Activated B cell treated with CpG ODN at 0.5 μM for 24 hours (primary cell): ENCODE results near the gene WDFY4. TPM values are rescaled to one million over a fixed set of nuclear protein-coding genes. Genes with fewer than 3 reads are reported as not detected.

Experiments used
- ATAC-seq: fragments of 200-7000 bp; cut with Tn5 transposase; one replicate; pipeline ENCODE4 v1.10.0; 2021; ENCODE audit warnings: low read depth, mild to moderate bottlenecking, moderate library complexity
- CTCF ChIA-PET: fragments of 350-600 bp; sonication (Branson Sonifier 250); formaldehyde crosslinking; loops from one replicate; lab custom pipeline; 2021; ENCODE audit warnings: antibody characterized with exemption; lab: Charles Lee
- POLR2A ChIA-PET: fragments of 350-600 bp; sonication (Branson Sonifier 250); formaldehyde crosslinking; loops from one replicate; lab custom pipeline; 2021; ENCODE audit warnings: antibody characterized with exemption; lab: Charles Lee
- DNase-seq: peaks from one replicate; pipeline ENCODE4 v3.0.0; 2022
- H3K27ac Mint-ChIP-seq: one replicate; pipeline ENCODE4 v1.8.0; 2020; ENCODE audit warnings: mixed read lengths
- H3K27me3 Mint-ChIP-seq: one replicate; pipeline ENCODE4 v1.8.0; 2021; ENCODE audit warnings: mixed read lengths
- H3K36me3 Mint-ChIP-seq: one replicate; pipeline ENCODE4 v1.8.0; 2021; ENCODE audit warnings: low read depth, mixed read lengths
- H3K4me1 Mint-ChIP-seq: one replicate; pipeline ENCODE4 v1.8.0; 2021; ENCODE audit warnings: mixed read lengths
- H3K4me3 Mint-ChIP-seq: one replicate; pipeline ENCODE4 v1.8.0; 2020; ENCODE audit warnings: mild to moderate bottlenecking, mixed read lengths
- H3K9me3 Mint-ChIP-seq: one replicate; pipeline ENCODE4 v1.8.0; 2020; ENCODE audit warnings: mixed read lengths
- intact Hi-C: fragments of 100-400 bp; cut with micrococcal nuclease; formaldehyde crosslinking; loops from one replicate; pipeline ENCODE4 v1.15.1; 2024
- total RNA-seq: library from RNA; stranded (reverse); gene quantifications from 2 replicates; pipeline ENCODE4 v1.2.3, GENCODE V29; 2022
- TF ChIP-seq, protein P1 (sequence below): fragments of 200-600 bp; IDR thresholded peaks from one replicate; pipeline ENCODE4 v1.8.0; 2022; ENCODE audit warnings: antibody characterized with exemption, mild to moderate bottlenecking

The WDFY4 gene
- total RNA-seq, 1 donor from 2014 or later: 488 TPM

DNA sequence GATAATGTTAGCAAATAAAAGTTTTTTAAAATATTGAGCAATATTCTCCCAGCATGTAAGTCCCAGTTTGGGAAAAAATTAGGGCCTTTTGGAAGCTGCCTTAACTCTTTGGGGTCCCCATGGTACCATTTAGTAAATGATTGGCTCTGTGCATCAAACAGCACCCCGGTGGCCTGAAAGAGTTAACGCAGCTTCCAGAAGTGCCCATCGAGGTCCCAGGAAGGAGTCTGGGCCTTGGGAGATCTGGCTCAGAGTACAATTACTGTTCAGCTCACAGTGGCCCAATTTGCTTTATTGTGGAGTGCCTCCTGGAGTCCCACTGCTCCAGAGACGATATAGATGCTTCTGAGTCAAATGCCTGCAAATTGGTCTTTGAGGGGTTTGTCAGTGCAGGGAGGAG is 31.7 kb downstream of the WDFY4 start:
- H3K27me3 Mint-ChIP-seq: no peaks in the 10 kb centered on the region
- ATAC-seq (no peak), DNase-seq (no peak)
- peak overlapping the region; percentile 47 for H3K27ac Mint-ChIP-seq
- peaks cover 4% of the 10 kb centered on the region for H3K9me3 Mint-ChIP-seq
- intact Hi-C loops: no loop called here
- ChIA-PET POLR2A (no interaction called here), CTCF (interaction anchor here (0.8 to 3.1 kb wide), 4 partner anchors 10 to 59 kb away, joined by 3 to 26 read pairs (median 4); no protein-coding TSS in a partner anchor)
- TF ChIP-seq, protein P1, sequence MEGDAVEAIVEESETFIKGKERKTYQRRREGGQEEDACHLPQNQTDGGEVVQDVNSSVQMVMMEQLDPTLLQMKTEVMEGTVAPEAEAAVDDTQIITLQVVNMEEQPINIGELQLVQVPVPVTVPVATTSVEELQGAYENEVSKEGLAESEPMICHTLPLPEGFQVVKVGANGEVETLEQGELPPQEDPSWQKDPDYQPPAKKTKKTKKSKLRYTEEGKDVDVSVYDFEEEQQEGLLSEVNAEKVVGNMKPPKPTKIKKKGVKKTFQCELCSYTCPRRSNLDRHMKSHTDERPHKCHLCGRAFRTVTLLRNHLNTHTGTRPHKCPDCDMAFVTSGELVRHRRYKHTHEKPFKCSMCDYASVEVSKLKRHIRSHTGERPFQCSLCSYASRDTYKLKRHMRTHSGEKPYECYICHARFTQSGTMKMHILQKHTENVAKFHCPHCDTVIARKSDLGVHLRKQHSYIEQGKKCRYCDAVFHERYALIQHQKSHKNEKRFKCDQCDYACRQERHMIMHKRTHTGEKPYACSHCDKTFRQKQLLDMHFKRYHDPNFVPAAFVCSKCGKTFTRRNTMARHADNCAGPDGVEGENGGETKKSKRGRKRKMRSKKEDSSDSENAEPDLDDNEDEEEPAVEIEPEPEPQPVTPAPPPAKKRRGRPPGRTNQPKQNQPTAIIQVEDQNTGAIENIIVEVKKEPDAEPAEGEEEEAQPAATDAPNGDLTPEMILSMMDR: no peak
- peaks cover 59% of the 10 kb centered on the region for H3K4me1 Mint-ChIP-seq
- H3K36me3 Mint-ChIP-seq: peaks cover 75% of the 10 kb centered on the region
- peak overlapping the region; percentile 29 for H3K4me3 Mint-ChIP-seq

DNA sequence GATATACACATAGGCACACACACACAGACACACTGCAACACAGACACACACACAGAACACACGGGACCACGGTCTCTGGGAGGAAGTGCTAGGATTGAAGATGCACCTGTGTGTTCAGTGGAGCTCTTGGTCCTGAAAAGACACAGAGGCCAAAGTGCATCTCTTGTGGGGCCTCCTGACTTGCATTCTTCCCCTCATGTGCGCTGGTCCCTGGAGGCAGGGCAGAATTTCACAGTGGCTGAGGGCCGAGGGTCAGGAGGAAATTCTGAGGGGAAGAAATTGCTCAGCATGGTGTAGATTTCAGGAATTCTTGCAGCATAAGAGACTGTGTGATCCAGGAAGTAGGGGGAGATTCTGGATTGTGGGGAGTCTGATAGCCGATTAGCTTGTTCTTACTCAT is 35.9 kb downstream of the WDFY4 start:
- POLR2A ChIA-PET: no interaction called here
- H3K9me3 Mint-ChIP-seq: no peaks in the 10 kb centered on the region
- TF ChIP-seq, protein P1: no peak
- peaks cover 36% of the 10 kb centered on the region for H3K36me3 Mint-ChIP-seq
- CTCF ChIA-PET: interaction anchor here (1.8 to 2.2 kb wide), 2 partner anchors 62 to 64 kb away, joined by 7 to 8 read pairs; no protein-coding TSS in a partner anchor
- no peak overlapping the region for H3K4me3 Mint-ChIP-seq
- intact Hi-C loops: no loop called here
- H3K4me1 Mint-ChIP-seq: peaks cover 30% of the 10 kb centered on the region
- no peaks in the 10 kb centered on the region for H3K27me3 Mint-ChIP-seq
- H3K27ac Mint-ChIP-seq: no peak overlapping the region
- DNase-seq (no peak), ATAC-seq (no peak)

DNA sequence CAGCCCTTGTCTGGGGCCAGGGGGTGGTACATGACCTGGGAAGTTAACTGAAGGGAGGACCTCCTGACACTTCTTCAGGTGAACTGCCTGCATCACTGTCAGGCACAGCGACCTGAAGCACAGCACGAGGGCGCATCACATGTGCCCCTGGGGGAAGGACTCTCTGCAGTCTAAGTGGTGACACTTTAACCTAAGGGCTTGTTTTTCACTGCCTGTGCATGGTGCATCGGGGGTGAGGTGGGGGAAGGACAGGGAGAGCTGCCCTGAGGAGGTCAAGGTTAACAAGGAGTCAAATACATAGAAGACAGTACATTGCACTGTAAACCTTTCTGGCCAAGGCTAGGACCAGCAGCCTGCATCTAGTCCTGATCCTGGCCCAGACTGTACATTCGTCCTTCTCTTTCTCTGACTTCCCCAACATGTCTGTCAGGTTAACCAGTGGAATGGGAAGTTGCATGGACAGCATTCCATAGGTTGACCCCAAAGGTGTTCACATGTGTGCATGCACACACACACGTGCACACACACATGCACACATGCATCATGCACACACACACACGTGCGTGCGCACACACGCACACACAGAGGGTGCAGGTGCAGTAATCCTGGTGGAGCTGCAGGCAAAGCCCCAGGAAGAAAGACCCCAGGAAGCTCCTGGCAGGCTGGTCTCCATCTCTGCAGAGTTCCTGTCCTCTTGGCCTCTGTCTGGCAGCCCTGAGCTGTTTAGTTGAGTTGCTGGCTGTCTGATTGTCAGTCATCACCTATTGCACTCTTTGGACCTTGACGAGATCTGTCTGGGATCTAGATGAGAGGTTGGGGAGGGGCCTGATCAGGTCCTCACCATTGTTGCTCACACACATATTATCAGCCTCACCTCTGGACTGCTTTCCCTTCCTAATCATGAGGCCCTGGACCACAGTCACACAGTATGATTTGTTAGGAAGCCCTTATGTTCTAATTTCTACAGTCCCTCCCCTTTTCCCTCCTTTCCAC is 37.8 kb downstream of the WDFY4 start:
- TF ChIP-seq, protein P1: no peak
- H3K4me1 Mint-ChIP-seq: peaks cover 12% of the 10 kb centered on the region
- H3K36me3 Mint-ChIP-seq: peaks cover 20% of the 10 kb centered on the region
- CTCF ChIA-PET: no interaction called here
- H3K4me3 Mint-ChIP-seq: no peak overlapping the region
- intact Hi-C loops: no loop called here
- no peak for DNase-seq
- no peaks in the 10 kb centered on the region for H3K27me3 Mint-ChIP-seq
- H3K9me3 Mint-ChIP-seq: no peaks in the 10 kb centered on the region
- POLR2A ChIA-PET: no interaction called here
- H3K27ac Mint-ChIP-seq: no peak overlapping the region
- no peak for ATAC-seq

DNA sequence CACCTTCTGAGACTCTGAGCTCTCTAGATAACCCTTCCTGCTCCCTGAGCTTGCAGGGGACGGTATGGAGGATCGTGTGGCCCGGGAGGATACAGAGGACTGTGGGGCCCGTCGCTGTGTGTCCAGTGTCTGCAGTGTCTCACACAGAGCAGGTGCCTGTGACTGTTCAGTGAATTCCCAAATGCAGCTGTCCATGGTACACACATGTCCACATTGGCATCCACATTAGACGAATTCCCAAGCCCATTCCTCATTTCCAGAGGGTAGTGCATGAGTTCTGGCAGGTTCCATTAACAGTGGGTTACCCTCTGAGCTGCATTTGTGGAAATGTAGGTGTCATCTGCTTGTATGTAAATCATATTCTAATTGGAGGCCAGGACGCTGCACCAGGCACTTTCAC is 39.5 kb downstream of the WDFY4 start:
- intact Hi-C loops: no loop called here
- TF ChIP-seq, protein P1: no peak
- CTCF ChIA-PET: interaction anchor here (1.2 to 1.5 kb wide), 2 partner anchors 64 to 66 kb away, joined by 3 to 5 read pairs; no protein-coding TSS in a partner anchor
- peaks cover 9% of the 10 kb centered on the region for H3K4me1 Mint-ChIP-seq
- peaks cover 8% of the 10 kb centered on the region for H3K36me3 Mint-ChIP-seq
- POLR2A ChIA-PET: no interaction called here
- no peaks in the 10 kb centered on the region for H3K27me3 Mint-ChIP-seq
- no peak overlapping the region for H3K27ac Mint-ChIP-seq
- no peaks in the 10 kb centered on the region for H3K9me3 Mint-ChIP-seq
- H3K4me3 Mint-ChIP-seq: no peak overlapping the region
- ATAC-seq: no peak
- no peak for DNase-seq

DNA sequence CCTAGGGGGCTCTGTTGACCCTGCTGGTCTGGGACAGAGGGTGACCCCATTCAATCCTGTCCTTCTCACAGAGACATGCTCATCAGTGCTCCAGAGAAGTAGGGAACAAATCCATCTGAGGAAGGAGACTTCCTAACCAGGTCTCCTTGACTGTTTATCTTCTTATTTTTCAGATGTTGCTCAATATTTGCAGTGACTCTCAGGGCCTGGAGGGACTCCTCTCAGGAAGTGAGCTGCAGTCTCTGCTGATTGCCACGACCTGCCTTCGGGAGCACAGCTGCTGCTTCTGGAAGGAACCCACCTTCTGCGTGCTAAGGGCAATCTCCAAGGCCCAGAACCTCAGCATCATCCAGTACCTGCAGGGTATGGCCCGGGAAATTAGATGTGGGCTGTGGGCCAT is 41.0 kb downstream of the WDFY4 start:
- intact Hi-C loops: no loop called here
- peaks cover under 1% of the 10 kb centered on the region for H3K36me3 Mint-ChIP-seq
- H3K4me3 Mint-ChIP-seq: no peak overlapping the region
- no peaks in the 10 kb centered on the region for H3K27me3 Mint-ChIP-seq
- H3K9me3 Mint-ChIP-seq: no peaks in the 10 kb centered on the region
- peaks cover 3% of the 10 kb centered on the region for H3K4me1 Mint-ChIP-seq
- ATAC-seq (no peak), DNase-seq (no peak)
- ChIA-PET POLR2A (no interaction called here), CTCF (interaction anchor here (1.4 to 1.5 kb wide), 2 partner anchors 67 to 70 kb away, joined by 3 to 5 read pairs; no protein-coding TSS in a partner anchor)
- no peak overlapping the region for H3K27ac Mint-ChIP-seq
- TF ChIP-seq, protein P1: no peak
